NCI-H1092 treated with DMSO at 0.1 percent for 48 hours (cell line): Measurements from ENCODE around the gene PHACTR3.
A peak's percentile ranks its signal among the peaks of the same experiment; 100 is the strongest.

Experiments
- DNase-seq: peaks from one replicate; lab custom pipeline; 2025; lab: John Stamatoyannopoulos, UW

Gene PHACTR3

DNA sequence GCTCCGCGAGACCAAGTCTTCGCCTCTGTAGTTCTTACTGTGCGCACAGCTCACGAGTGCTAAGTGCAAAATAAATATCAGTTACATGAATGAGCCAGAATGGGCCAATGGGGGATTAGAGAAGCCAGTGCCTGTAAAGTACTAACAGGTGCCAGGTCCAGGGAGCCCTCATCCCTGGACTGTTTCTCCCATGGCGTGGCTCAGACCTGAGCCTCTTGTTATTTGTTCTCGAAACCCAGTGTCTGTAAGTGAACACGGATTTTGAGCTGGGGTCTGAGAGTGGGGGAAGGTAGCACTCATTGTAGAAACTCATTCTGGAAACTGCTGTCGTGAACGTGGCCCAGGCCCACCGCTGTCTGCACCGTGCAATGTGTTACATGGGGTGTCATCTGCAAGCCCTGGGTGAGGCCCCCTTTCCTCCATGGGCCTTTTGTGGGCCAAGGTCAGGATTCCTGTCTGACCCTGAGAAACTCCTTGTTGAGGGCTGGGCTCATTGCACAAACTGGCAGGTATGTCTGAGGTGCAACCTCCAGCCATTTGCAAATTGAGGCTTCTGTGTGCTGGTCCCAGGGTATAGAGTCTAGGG, 174.4 kb downstream of the PHACTR3 start:
- DNase-seq, result no peak

DNA sequence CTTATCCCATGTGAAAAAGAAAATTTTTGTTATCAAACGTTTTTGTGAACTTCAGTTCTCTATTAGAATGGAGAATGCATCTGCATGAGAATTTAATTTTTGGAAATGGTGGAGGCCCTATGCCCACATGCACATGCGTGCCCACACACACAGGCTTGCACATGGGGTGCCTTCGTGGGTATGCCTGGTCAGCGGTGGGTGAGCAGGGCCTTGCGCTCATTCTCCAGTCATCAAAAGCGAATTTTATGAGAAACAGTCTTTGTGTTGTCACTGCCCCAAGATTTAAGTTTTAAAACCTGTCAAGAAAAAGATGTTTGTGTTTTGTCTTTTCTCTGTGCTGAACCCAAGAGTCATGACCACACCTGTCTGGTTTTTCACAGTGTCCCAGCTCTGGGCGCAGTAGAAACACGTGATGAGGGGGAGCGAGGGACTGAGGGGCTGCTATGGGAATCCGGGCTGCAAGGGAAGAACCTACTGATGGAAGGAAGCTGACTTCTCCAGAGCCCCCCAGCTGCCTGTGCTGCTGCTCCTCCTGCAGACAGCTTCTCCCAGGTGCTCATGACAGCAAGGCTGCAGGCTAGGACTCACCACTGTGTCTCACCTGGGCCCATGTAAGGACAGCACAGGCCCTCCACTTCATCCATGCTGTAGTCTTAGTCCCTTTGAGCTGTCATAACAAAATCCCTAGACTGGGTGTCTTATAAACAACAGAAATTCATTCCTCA, 175.5 kb downstream of the PHACTR3 start:
- DNase-seq, result no peak

GRCh38 chr20:59780494-59781185, 176.3 kb downstream of the PHACTR3 start:
- DNase-seq, result no peak

DNA sequence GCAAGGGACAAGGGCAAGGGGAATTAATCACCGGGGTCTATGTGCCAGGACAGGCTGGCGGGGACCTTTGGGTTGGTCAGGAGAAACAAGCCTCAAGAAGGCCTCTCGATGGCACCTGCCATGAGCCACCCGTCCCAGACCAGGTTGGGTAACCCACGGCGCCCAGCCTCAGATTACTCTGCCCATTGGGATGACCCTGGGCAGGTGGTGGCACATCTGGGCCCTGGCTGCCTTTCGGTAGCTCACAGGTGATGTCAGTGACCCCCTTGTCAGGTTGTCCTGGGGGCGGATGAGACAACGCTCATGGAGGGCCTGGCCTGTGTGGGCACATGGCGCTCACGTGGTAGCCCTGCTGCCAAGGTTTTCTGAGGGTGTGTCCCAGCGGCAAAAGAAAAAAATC, 176.9 kb downstream of the PHACTR3 start:
- no peak for DNase-seq

DNA sequence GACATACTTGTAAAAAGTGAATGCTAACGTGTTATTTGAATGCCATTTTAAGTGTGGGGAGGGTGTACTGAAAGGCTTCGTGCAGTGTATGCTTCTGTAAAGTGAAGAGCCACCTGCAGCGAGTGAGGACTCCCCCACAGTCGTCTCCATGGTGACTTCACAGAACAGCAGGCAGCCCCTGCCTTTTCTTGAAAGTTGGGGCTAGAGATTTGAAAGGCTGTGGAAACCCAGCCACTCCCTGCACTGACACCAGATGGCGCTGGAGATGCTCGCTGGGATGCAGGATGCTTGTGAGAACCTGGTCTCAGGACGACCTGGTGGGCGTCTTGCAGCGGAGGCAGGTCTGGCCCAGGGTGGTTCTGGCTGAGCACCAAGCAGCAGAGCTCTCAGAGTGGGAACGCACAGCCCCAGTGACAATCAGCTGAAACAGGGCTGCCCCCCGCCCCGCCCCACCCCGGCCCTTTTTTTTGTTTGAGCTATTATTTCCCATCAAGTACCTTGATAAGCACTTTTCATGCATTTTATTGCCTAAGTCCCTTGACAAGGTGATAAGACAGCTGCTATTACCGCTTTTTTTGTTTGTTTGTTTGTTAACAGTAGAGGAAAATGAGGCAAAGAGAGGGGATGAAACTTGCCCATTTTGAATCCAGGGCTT, 178.8 kb downstream of the PHACTR3 start:
- peak; percentile 43 for DNase-seq

DNA sequence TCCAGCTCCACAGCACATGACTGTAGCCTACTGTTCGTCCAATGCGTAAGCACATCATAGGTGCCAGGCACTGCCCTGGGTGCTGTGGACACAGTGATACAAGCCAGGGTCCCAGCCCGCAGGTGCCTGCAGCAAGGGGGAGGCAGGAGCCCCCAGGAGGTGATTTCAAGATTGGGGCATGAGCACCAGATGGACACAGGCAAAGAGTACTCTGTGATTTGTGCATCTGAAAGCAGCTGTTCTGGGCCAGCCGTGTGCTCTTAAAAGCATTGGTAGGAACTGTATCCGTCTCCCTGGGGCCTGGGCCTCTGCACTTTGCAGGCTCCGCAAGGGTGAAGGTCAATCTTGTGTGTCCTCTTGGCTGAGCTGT, 179.3 kb downstream of the PHACTR3 start:
- no peak for DNase-seq

DNA sequence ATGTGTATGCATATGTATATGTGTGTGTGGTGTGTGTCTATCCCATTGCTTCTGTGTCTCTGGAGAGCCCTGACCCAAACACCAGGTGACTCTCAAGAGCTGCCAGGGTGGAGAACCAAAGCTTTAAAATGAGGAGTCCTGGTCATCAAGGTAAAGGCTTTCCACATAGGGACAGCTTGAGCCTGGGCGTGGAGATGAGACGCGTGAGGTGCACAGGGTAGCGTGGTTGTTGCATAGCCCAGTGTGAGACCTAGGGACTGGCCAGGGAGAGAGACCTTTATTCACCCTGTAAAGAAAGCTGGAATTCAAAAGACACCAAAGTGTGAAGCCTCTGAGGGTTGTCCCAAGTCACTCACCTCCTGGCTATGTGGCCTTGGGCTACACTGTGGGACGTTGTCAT, 180.0 kb downstream of the PHACTR3 start:
- no peak for DNase-seq

DNA sequence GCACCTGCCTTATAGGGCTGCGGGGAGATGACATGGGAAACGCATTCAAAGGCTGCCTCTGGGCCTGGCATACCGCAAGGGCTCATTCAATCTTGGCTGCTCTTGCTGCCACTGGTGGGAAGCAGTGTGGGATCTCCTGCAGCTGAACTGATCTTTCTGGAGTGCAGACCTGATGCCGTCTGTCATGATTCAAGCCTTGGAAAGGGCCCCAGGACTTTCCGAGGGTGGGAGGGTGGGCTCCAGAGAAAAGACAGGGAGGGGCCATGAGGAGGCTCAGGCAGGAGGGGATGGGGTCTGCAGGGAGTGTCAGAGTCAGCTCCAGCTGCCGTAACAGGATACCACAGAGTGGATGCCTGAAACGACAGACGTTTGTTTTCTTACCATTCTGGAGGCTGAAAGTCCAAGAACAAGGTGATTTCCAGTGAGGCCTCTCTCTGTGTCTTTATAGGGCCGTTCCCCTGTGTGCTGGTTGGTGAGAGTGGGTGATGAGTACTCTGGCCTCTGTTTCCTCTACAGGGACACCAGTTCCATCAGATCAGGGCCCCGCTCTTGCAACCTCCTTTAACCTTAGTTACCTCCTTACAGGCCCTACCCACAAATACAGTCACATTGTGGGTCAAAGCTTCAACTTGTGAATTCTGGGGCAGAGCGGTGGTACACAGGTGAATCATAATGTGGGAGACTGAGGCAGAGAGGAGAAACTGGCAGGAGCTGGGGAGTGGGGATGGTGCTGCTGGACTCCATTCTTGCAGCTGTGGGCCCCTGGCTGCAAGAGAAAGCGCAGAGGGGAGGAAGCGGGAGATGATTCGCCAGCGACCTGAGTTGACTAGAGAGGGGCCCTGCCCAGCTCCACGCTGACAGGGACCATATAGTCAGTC, 180.7 kb downstream of the PHACTR3 start:
- DNase-seq, result no peak

DNA sequence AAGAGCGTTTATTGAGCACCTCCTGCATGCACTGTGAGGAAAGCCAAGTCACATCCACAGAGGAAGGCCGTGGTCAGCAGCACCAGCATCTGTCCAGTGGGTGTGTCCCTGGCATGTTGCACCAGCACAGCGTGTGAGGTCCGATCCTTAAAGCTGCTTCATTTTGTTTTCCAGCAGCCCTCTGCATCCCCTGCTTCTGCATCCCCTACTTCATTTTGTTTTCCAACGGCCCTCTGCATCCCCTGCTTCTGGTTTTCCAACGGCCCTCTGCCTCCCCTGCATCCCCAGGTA, 181.3 kb downstream of the PHACTR3 start:
- DNase-seq, result no peak

- DNase-seq, result no peak
Measured at GRCh38 chr20:59785986-59786795, 181.9 kb downstream of the PHACTR3 start.

DNA sequence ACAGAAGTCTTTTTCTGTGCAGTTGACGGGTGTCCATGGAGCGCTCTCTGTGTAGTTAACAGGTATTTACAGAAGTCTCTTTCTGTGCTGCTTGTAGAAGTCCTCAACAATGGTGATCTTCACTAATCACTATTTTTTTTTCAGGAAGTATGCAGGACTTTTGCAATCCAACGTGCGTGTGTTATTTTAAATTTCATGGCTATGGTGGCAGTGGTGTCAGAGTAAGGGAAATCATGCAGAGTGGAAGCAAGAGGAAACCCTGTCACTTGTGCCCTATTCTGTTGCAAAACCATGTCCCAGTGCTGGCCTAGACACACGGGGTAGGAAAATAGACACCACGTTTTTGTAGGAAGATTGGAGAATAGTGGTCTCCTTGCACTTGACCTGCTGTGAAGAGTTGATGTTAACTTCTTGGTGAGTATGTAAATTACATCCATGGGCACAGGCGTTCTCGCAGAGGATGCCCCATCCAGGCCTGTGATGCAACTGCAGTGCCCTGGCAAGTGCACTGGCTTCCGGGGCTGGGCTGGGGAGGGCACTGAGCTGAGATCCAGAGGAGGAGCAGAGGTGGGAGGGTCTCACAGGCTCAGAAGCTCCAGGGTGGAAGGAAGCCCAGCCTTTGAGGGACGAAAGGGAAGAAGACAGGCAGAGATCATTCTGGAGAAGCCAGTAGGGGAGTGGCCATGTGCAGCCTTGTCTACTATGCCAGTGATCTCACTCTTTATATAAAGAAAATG, 182.6 kb downstream of the PHACTR3 start:
- no peak for DNase-seq

DNA sequence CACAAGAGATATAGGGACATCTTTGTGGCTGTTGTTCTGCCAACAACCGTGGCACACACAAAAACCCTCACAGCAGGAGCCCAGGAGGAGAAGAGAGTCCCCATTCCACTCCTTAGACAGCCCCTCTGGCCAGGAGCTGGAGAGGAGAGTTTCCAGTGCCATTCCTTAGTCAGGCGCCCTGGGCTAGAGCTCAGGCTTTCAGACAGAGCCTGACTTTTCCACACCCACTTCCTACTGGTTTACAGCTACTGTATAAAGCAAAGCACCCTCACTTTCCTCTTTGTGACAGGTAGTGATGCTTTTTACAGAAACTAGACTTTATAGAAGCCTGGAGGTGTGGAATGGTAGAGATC, 183.2 kb downstream of the PHACTR3 start:
- no peak for DNase-seq

- no peak for DNase-seq
Measured at GRCh38 chr20:59788196-59788735, 183.9 kb downstream of the PHACTR3 start.

- no peak for DNase-seq
Measured at GRCh38 chr20:59788811-59789397, 184.6 kb downstream of the PHACTR3 start.

DNA sequence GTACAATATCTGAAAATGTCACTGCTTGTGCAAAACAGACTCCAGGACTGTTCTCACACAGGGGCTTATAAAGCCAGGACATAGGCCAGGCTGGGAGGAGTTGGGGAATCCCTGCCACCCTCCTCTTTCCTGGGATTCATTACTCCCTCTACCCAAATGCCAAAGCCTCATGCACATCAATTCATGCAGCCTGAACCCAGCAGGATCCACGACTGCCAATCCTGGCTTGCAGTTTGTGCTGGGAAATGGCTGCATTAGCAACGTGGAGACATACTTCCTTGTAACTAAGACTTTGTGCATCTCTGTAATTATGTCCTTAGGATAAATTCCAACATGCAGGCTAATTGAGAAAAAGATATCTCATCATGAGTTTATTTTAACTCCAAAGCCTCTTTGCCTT, 185.3 kb downstream of the PHACTR3 start:
- no peak for DNase-seq

DNA sequence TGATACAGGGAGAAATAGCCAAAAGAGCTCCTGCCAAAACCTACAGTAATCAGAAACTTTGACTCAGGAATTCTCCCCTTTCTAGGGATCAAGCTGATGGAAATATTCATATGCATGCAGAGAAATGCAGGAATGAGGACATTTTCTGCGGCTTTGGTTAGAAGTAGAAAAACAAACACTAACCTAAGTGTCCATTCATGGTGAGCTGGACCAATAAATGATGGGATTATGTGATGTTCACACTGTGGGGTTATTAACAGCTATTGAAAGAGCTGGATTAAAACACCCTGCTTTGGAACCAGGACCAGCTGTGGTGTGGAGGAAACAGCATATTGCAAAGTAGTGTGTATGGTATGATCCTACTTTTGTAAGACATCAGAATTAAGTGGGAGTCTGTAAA, 186.0 kb downstream of the PHACTR3 start:
- no peak for DNase-seq

- DNase-seq, result no peak
Measured at GRCh38 chr20:59792300-59792699, 188.0 kb downstream of the PHACTR3 start.

DNA sequence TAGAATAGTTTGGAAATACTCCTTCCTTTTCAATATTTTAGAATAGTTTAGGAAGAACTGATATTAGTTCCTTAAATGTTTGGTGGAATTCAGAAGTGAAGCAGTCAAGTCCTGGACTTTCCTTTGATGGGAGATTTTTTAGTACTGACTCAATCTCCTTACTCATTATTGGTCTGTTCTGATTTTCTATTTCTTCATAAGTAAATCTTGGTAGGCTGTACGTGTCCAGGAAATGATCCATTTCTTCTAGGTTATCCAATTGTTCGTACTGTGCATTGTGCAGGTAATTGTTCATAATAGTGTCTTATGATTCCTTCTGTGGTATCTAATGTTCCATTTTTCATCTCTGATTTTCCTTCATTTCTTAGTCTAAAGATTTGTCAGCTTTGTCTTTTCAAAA, 190.2 kb downstream of the PHACTR3 start:
- no peak for DNase-seq

- no peak for DNase-seq
Measured at GRCh38 chr20:59800309-59800708, 196.0 kb downstream of the PHACTR3 start.

DNA sequence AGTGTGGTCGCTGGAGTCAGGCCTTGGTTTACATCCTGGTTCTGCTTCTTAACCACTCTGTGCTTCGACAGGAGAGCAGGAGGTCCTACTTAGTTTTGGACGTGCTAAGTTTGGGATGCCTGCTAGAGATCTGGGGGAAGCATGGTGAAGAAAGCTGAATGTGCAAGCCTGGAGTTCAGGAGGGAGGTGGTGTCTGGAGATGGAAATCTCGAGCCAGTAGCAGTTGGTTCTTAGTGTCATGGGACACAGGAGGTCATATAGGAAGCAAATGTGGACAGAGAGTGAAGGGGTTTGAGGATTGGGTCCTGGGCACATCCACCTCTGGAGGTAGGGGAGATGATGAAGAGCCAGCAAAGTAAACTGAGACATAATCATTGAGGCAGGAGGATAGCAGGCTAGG, 197.7 kb downstream of the PHACTR3 start:
- DNase-seq, result no peak
